ENCODE data around the gene EPS15.
"Not testable (repeated sequence)": the region's sequence is repeated elsewhere in the genome, so short reads cannot be mapped to it uniquely, and the experiment has no call there.

The EPS15 gene

GRCh38 chr1:51425955-51426354 lies 93.1 kb downstream of the EPS15 start:
- no peak for DNase-seq (ENCODE audit: low read depth in 2 of 2)

DNA sequence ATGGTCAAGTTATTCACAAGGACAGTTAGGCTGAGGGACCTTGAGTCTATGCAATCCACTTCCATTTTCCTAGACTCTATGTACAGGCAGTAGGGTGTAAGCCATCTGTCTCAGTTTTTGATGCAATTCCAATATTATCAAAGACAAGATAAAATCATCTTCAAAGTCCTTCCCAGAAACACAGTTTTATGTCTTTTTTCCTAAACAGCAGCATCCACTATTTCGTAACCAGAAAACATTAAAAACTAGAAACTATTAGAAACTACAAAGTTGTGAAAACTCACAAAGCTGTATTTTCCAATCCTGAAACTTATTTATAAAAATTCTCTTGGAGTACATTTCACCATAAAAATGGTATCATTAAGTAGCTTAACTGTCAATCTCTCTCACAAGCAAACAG lies 93.8 kb downstream of the EPS15 start:
- DNase-seq (ENCODE audit: low read depth in 2 of 2): no peak

GRCh38 chr1:51423073-51423821 lies 95.8 kb downstream of the EPS15 start:
- DNase-seq (ENCODE audit: low read depth in 2 of 2): no peak

DNA sequence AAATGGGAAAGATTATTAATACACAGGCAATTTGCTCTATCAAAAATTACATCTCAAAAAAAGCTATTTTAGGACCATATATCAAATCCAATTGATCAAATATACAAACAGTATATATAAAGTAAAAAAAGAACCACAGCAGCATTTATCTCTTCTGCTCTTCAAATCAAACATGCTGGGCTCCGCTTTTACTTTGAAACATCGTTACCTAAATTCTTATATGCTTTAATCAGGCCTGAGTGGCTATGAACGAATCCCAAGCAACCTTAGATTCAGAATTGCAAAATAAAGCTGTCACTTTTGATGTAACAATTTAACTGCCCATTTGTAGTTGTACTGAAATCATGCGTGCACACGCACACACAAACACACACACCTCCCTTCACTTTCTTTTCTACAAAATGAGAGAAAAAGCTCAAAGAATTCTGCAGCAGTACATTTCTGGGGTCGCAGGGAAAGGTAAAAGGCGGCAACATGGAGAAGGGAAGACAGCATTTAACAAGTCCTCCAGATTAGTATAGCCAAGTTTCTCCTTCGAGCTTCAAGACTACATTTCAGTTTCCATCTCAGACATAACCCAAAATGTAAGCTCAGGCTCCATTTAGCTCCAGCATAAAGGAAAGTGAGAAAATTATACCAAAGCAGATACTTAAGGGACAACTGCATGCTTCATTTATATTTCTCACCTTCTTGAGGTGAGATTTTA lies 96.5 kb downstream of the EPS15 start:
- DNase-seq (ENCODE audit: low read depth in 2 of 2): no peak

DNA sequence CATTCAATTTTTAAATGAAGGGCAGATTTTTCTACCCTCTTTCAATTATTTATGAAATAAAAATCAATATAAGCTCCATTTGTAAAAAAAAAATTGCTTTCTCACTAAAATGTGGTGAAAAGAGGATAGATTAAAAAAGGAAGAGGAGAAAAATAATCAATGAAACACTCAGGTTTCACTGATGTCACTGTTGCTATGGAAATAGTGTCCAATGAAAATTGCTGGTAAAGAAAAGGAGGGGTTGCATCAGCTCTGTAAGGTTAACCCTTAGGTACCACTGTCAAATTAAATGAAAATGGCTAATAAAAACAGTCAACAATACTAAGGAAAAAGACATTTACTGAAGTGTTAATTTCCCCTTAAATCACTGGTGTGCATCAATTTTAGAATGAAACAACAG lies 97.1 kb downstream of the EPS15 start:
- DNase-seq (ENCODE audit: low read depth in 2 of 2): no peak

DNA sequence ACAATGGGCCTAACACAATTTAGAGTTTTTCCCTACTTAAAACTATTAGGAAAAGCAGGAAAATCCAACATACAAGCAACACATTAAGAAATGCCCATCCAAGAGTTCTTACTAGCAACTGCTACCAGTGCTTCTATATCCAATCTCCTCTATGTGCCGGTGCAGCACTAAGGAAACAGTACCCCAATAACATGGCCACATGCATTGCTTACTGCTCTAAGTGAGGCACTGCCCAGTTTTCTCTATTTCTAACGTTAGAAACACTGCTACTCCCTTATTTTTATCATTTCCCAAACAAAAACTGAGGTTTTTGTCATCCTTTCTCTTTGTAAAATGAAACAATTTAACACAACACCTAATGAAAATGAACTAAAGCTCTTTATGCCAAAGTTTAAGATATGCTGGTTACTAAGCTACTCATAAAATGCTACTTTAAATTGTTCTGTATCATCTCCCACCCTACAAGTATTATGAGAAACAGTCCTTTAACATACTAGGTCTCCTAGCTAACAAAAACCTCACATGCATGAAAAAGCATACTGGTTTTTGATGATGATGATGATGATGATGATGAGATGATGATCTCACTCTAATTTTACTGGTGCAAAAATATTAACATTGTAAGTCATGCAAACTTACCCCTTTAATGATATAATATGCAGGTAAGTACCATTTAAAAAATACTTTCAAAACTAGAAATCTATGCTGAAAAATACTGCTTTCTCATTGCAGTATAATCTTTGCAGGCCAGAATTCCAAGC lies 98.0 kb downstream of the EPS15 start:
- DNase-seq (ENCODE audit: low read depth in 2 of 2): no peak

- DNase-seq (ENCODE audit: low read depth in 2 of 2): no peak
Measured at GRCh38 chr1:51418384-51418959, 100.6 kb downstream of the EPS15 start.

DNA sequence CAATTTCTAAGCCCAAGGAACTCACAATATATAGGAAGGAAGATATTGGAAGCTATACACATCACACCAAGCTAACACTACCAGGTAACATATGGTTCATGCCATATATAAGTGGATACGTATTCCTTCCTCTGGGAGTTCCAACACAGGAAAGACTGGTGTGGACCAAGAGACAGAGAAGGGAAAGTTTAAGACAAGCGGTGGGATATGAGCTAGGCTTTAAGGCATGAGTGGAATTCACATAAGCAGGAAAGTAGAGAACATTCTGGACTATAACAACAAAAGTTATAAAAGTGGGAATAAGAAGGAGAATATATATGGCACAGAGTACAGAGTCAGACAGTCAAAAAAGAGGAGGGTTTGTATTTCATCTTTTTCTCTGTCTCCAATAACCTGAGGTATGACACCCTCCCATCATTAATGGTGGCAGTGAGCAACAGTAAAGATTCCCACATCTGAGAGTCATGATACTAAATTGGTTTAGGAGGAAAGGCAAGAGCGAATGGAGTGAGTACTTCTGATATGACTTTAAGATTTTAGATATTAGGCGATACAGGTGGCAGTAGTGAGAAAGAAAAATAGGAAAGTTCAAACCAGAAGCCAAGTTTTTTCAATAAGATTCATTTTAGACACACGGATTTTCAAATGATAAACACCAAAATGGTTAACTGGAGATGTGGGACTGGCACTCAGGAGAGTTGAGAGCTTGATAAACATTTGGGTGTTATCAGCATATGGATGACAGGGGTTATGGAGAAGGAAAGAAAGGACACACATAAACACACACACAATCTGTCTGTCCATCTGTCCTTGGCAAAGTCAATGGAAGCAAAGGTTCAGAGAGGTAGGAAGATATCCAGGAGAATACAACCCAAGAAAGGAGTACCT lies 101.3 kb downstream of the EPS15 start:
- no peak for DNase-seq (ENCODE audit: low read depth in 2 of 2)

GRCh38 chr1:51416910-51417309 lies 102.2 kb downstream of the EPS15 start:
- no peak for DNase-seq (ENCODE audit: low read depth in 2 of 2)

GRCh38 chr1:51415963-51416362 lies 103.1 kb downstream of the EPS15 start:
- DNase-seq (ENCODE audit: low read depth in 2 of 2): no peak

DNA sequence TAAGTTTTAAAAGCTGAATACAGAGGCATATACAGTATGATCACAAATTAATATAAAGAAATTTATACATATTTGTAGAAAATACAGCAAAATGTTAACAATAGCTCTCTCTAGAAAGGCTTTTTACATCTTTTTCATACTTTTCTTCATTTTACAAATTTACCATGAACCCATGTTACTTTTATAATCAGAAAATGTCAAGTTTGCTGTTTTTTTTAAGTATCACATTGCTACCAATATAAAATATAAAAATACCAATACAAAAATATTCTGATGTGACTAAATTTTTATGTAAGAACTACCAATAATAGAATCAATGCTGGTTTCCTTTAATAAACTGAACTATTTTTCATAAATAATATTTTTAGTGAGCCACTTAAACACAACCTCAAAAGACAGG lies 104.3 kb downstream of the EPS15 start:
- no peak for DNase-seq (ENCODE audit: low read depth in 2 of 2)

DNA sequence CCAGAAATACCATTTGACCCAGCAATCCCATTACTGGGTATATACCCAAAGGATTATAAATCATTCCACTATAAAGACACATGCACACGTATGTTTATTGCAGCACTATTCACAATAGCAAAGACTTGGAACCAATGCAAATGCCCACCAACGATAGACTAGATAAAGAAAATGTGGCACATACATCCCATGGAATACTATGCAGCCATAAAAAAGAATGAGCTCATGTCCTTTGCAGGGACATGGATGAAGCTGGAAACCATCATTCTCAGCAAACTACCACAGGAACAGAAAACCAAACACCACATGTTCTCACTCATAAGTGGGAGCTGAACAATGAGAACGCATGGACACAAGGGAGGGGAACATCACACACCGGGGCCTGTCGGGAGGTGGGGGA lies 107.2 kb downstream of the EPS15 start:
- not testable (repeated sequence) for DNase-seq (ENCODE audit: low read depth in 2 of 2)

GRCh38 chr1:51410568-51411460 lies 108.3 kb downstream of the EPS15 start:
- DNase-seq (ENCODE audit: low read depth in 2 of 2): no peak

DNA sequence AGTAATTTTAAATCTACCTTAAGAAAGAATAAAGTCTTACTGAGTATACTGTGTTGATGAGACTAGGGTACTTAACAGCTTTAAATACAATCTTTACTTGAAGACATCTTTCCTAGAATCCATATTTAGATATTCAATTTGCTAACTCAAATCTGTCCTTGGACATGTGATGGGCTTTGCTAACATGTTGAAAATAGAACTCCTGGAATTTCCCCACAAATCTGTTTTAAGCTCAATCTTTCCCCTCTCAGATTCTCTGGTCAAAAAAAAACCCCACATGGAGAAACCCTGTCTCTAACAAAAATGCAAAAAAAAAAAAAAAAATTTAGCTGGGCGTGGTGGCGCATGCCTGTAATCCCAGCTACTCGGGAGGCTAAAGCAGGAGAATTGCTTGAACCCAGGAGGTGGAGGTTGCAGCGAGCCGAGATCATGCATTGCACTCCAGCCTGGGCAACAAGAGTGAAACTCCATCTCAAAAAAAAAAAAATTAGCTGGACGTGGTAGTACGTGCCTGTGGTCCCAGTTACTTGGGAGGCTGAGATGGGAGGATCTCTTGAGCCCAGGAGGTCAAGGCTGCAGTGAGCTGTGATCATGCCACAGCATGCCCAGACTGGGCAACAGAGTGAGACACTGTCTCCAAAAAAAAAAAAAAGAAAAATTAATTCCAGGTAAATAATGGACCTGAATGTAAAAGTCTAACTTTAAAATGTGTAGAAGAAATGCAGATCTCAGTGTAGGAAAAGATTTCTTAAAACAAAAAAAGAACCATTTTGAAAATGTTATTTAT lies 109.1 kb downstream of the EPS15 start:
- DNase-seq (ENCODE audit: low read depth in 2 of 2): not testable (repeated sequence)

DNA sequence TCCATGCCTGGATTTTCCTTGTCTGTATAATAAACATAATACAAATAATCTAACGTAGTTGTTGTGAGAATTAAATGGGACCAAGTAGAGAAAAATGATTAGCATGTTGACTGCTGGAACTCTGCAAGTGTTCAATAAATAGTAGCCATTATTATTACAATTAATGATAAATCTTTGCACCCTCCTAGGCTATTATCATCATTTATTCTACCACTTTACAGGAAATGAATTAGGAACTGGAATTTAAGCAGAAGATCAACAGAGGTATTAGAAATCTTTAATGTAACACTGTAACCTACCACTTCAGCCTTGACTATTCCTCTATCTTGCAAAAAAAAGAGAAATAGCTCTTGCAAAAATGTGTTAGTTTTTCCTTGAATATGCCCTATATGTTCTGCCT lies 126.8 kb downstream of the EPS15 start:
- no peak for DNase-seq (ENCODE audit: low read depth in 2 of 2)

GRCh38 chr1:51390641-51391040 lies 128.4 kb downstream of the EPS15 start:
- DNase-seq (ENCODE audit: low read depth in 2 of 2): not testable (repeated sequence)

DNA sequence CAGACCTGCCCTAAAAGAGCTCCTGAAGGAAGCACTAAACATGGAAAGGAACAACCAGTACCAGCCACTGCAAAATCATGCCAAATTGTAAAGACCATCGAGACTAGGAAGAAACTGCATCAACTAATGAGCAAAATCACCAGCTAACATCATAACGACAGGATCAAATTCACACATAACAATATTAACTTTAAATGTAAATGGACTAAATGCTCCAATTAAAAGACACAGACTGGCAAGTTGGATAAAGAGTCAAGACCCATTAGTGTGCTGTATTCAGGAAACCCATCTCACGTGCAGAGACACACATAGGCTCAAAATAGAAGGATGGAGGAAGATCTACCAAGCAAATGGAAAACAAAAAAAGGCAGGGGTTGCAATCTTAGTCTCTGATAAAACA lies 131.8 kb downstream of the EPS15 start:
- DNase-seq (ENCODE audit: low read depth in 2 of 2): not testable (repeated sequence)

DNA sequence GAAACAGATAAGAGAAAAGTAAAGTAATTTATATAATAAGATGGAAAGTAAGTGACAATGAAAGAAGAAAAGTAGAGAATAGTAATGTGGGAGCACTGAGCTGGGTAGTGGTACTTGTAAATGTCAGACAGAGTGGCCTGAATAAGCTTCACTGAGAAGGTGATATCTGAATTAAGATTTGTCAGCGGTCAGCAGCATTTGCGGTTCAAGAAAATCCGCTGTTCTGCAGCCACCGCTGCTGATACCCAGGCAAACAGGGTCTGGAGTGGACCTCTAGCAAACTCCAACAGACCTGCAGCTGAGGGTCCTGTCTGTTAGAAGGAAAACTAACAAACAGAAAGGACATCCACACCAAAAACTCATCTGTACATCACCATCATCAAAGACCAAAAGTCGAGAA lies 132.8 kb downstream of the EPS15 start:
- DNase-seq (ENCODE audit: low read depth in 2 of 2): not testable (repeated sequence)

- no peak for DNase-seq (ENCODE audit: low read depth in 2 of 2)
Measured at GRCh38 chr1:51385776-51386175, 133.3 kb downstream of the EPS15 start.

Data from stimulated activated CD8-positive, alpha-beta memory T cell treated with anti-CD3 and anti-CD28 coated beads, Interleukin-15, amount 100 ng/mL, for 4 hours (primary cell).